CD4-positive, alpha-beta T cell treated with Interleukin-6 for 4 hours (primary cell): Measurements from ENCODE around the gene CASZ1.

ENCODE experiments used
- DNase-seq: peaks from one replicate; pipeline ENCODE4 v3.0.0-alpha.2; 2020; ENCODE audit warnings: mixed read lengths

CASZ1 gene

GRCh38 chr1:10724948-10725847 is 71.2 kb downstream of the CASZ1 start:
- no peak for DNase-seq

DNA sequence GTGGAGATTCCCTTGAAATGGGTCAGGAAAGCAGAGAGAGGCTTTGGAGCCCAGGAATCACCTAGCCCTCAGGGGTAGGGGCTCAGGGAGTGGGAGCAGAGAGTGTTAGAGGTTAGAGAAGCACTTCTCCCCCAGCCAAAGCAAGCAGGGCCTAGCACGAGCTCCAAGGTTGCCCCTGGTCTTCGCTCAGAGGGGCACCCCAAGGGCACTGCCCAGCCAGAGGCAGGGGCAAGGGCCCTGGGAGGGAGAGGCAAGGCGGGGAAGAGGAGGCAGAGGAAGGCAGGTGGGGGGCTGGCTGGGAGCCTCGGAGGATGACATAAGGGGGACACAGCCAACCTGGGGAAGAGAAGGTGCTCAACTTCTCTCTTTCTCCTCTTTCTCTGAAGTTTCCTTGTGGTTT is 71.9 kb downstream of the CASZ1 start:
- DNase-seq: no peak

GRCh38 chr1:10724052-10724494 is 72.4 kb downstream of the CASZ1 start:
- no peak for DNase-seq

DNA sequence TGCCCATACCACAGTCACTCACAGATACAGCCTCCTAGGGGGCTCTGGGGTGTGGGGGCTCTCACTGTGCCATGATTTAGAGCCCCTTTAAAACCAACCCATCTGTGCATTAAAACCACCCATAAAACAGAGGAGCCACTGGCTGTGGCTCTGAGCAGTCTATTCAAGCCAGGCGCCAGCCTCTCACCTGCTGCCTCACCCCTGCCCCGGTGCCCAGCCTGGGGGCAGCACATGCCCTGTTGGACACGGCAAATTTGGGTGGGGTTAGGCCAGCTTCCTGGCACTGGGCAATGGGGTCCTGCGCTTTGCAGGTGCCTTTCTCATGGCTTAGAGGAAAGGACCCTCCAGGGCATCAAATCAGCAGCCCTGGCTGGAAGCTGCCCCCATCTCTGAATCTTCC is 73.1 kb downstream of the CASZ1 start:
- DNase-seq: no peak

GRCh38 chr1:10722803-10723202 is 73.6 kb downstream of the CASZ1 start:
- no peak for DNase-seq

DNA sequence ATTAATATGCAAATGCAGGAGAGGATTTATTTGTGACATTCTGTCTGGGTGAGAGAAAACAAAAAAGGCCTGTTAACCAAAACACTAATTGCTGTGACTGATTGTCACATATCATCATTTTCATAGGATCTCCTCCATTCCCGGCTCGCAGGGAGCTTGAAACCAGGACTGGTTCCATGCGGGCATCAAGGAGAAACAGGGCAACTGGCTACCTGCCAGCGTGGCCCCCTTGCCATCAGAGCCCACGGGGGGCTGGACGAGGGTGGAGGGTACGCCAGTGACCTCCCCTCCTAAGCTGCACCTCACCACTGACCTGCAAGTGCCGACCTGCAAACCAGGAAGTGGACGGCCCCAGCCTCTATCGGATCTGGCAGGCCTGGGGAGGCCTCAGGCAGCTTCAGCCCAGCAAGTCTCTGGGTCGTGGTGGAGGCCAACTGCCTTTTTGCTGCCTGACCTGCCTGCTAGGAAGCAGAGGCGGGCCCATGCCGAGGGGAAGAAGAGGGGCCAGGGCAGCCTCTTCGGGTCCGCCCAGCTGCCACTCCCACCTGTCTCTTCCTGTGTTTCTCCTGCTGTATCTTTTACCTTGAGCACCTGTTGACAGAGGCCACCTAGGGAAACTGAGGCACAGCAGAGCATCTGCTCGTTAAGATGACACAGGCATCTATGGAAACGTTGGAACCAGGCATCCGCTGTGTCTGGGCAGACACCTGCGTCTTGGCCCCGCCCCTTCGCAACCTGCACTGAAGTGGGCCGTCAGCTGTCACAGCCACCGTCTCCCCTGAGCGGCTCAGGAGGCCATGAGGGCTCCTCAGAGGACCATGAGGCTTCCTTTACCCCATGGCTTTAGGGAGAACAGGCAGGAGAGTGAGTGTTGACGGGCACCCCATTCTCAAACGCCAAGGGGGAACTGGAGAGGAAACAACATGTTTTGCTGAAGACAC is 74.8 kb downstream of the CASZ1 start:
- no peak for DNase-seq

GRCh38 chr1:10720635-10721034 is 75.8 kb downstream of the CASZ1 start:
- DNase-seq: no peak

GRCh38 chr1:10718083-10718415 is 78.4 kb downstream of the CASZ1 start:
- no peak for DNase-seq

DNA sequence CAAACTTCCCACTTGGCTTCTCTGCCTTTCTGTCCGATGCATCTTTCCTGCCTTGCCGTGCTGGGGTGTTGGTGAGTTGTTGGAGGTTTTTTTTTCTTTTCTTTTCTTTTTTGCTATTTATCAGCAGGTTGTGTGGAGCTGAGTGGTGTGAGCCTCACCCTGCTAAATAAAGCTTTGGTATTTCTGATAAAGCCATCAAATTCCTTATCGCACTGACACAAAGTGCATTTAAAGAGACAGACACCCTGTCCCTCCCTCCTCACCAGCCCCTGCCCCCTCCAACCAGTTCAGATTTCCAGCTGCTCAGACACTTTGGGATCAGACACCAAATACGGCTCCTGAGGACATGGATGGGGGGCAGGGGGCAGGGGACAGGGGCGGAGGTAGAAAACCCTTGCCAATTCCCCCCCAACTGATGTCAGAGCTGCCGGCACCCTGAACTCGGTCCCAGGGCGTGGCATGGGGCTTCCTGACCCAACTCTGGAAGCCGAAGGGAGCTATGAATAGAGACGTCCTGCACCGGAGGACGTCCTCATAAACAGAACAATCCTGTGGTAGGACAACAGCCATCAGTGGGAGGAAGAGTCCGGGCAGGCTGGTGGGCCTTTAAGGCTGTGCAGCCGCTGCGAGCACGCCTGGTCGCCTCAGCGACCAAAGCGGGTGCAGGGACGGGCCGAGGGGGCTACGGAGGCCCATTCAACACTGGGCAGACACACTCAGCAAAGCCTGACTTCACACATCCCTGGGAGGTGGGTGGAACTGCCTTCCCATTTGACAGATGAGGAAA is 79.0 kb downstream of the CASZ1 start:
- DNase-seq: no peak

- DNase-seq: no peak
Measured at GRCh38 chr1:10716840-10717239, 79.6 kb downstream of the CASZ1 start.

DNA sequence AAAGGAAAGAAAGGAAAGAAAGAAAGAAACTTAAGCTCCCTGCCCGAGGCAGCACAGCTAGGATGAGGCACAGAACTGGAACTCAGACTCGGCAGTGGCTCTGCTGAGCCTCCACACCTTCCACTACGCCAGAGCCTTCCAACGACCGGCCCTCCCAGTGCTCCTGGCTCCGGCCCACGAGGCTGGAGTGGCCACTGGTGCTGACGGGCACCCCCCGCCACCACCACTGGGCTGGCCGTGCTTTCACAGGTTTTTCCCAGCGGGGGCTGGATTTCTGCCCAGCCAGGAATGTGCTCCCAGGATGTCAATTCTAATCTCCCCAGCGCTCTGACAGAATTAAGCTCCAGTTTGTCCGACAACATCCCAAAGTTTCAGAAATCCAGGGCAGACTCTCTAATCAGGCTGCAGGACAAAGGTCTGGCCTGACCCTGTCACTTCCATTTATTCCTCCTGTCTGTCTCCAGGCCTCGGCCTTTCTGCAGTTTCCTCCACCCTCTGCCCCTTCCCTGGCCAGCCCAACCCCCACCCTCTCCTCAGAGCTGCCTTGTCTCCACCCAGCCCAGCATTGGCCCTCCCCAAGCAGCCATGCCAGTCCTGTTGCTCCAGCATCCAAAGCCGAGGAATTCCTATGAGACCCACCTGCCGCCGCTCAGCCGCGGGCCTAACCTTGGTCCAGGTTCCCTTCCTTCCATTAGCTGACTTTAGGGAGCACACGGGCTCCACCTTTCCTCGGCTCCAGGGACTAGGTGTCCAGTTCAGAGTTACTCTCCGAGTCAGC is 81.9 kb downstream of the CASZ1 start:
- no peak for DNase-seq

DNA sequence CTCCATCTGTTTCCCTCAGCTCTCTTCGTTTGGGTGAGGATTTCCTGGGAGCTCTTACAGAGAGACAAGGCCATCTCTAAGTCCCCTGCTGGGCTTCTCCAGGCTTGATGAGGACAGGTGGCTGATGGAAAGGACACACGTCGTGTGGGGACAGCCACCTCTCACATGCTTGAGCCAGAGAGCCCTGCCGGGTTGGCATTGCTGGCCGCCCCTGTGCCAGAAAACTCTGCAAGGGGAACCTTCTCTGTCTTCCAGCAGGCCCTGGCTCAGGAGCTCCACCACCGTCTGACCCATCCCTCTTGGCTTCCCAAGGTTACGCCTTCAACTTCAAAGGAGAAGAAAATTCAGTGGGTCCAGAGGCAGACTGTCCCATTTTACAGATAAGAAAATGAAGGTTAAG is 82.8 kb downstream of the CASZ1 start:
- no peak for DNase-seq

- no peak for DNase-seq
Measured at GRCh38 chr1:10712568-10713362, 83.7 kb downstream of the CASZ1 start.

- no peak for DNase-seq
Measured at GRCh38 chr1:10710489-10710888, 86.0 kb downstream of the CASZ1 start.

- no peak for DNase-seq
Measured at GRCh38 chr1:10709646-10710045, 86.8 kb downstream of the CASZ1 start.

DNA sequence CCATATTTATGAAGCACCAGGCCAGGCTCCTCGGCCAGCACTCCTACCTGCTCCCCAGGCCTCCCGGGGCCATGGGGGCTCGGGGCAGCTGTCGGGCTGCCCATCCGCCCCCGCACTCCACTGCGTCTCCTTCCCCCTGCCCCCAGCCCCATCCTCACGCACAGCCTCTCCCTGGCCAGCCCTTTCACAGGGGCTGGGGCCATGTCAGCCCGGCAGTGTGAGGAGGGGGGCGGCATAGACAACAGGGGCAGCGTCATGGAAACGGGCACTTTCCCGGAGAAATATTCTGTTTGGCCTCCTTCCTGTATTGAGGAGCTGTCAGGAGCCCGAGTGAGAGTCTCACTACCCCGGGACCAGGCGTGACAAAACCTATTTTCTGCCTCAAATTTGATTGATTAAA is 87.3 kb downstream of the CASZ1 start:
- DNase-seq: no peak

DNA sequence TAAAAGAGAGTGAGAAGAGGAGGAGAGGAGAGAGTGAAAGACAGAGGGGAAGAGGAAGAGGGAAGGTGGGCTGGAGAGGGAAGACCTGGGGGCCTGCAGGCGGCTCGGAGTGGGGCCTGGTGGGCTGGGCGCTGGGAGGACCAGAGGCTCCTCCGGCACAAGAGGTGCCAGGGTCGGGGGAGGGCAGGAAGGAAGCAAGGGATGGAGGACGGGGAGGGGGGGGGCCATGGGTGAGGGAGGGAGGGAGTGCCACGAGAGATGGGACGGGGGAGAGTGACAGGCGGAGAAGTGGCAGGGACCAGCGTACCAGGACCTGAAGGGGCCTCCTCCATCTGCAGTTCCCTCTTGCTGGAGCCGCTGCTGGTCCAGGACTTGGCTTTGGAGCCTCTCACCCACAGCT is 87.7 kb downstream of the CASZ1 start:
- DNase-seq: no peak

DNA sequence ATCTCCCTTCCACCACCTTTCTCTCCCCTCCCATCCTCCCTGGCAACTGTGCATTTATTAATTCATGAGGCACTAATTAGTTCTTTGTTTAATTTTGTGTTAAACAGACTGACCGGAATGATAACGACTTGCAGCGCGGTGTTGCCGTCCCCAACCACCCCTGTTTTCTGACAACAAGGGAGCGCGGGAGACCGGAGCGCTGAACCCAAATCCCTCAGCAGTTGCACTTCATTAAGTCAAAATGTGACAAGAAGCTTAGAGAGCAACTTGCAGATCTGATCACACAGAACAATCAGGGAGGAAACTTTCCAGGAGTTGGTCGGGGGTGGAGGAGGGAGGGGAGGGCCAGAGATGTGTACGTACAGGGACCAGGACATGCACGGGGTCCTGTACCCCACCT is 89.2 kb downstream of the CASZ1 start:
- no peak for DNase-seq

DNA sequence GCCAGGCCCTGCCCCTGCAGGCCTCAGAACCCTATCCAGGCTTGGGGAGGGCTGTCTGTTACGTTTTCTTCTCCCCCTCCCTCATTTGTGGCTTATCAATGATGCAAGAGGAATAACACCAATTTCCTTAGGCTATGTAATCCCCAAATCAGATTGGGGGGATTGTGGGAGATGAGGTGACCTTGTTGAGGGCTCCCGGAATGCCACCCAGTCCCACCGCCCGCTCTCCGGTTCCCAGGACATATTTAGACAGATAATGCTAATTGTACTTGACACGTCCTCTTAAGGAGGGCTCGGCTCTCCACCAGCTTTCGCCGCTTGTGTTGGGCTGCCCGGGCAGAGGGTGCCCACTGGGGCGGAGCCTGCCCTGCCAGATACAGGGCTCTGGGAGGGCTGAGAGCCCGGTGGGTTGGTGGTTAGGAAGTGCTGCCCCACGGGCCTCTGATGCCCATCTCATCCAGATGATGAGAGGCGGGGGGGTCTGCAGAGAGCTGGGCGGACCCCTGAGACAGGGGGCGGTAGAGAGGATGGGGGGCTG is 90.0 kb downstream of the CASZ1 start:
- no peak for DNase-seq

DNA sequence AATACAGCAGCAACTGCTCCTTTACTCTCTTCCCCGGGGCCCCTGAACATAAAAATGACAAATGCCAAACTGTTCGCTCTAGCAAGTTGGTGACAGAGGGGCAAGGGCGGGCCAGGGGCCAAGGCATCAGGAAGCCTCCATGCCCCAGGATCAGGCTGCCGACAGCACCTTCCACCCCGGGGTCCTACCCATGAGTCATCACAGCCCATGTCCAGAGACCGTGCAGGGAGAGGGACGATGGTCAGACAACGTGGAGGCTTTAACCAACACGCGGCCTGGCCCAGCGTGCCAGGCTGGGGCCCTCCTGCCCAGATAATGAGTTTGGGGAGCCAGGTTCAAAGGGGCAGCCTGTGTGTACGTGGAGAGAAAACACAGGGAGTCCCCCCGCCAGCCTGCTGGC is 90.5 kb downstream of the CASZ1 start:
- DNase-seq: no peak

- no peak for DNase-seq
Measured at GRCh38 chr1:10704368-10704882, 92.0 kb downstream of the CASZ1 start.
